ENCODE measurements around the gene KCTD19. TPM values are rescaled to one million over a fixed set of nuclear protein-coding genes. Genes with fewer than 3 reads are reported as not detected.
A peak's percentile ranks its signal among the peaks of the same experiment; 100 is the strongest.

KCTD19 gene
- total RNA-seq, 1 donor from 2014 or later: not detected

- DNase-seq (ENCODE audit: low read depth in 2 of 2): peak in 1 of 2 donors; percentile 94
Measured at GRCh38 chr16:67244387-67245185, 82.0 kb downstream of the KCTD19 start.

GRCh38 chr16:67243481-67243880 is 83.1 kb downstream of the KCTD19 start:
- no peak for DNase-seq (ENCODE audit: low read depth in 2 of 2)

- DNase-seq (ENCODE audit: low read depth in 2 of 2): no peak
Measured at GRCh38 chr16:67242138-67242730, 84.3 kb downstream of the KCTD19 start.

GRCh38 chr16:67241008-67241900 is 85.3 kb downstream of the KCTD19 start:
- DNase-seq (ENCODE audit: low read depth in 2 of 2): peak; percentile 48 to 64

GRCh38 chr16:67240506-67240905 is 86.0 kb downstream of the KCTD19 start:
- DNase-seq (ENCODE audit: low read depth in 2 of 2): no peak

Other genes starting within 250 kb of the KCTD19 start
- gene PHAF1, start 216.8 kb downstream of the KCTD19 start, total RNA-seq: 7.2 and 12.7 TPM in 2 replicates
- gene B3GNT9, start 175.7 kb downstream of the KCTD19 start, total RNA-seq: 3.5 and 6.3 TPM in 2 replicates
- 10.7 and 16.3 TPM in 2 replicates for gene TRADD, start 166.8 kb downstream of the KCTD19 start, total RNA-seq
- 4.1 and 5.6 TPM in 2 replicates for gene FBXL8, start 166.8 kb downstream of the KCTD19 start, total RNA-seq
- 1.3 and 2.0 TPM in 2 replicates for gene HSF4, start 162.0 kb downstream of the KCTD19 start, total RNA-seq
- gene NOL3, start 156.2 kb downstream of the KCTD19 start, total RNA-seq: 4.8 and 5.6 TPM in 2 replicates
- gene MATCAP1, start 142.8 kb downstream of the KCTD19 start, total RNA-seq: 5.7 and 10.1 TPM in 2 replicates
- gene EXOC3L1, start 136.6 kb downstream of the KCTD19 start, total RNA-seq: 33.8 and 48.0 TPM in 2 replicates
- 44.2 and 60.3 TPM in 2 replicates for gene E2F4, start 134.6 kb downstream of the KCTD19 start, total RNA-seq
- 0.44 and 0.99 TPM in 2 replicates for gene ELMO3, start 127.6 kb downstream of the KCTD19 start, total RNA-seq
- 24.4 and 29.2 TPM in 2 replicates for gene TMEM208, start 99.6 kb downstream of the KCTD19 start, total RNA-seq
- gene FHOD1, start 79.3 kb downstream of the KCTD19 start, total RNA-seq: 12.0 and 23.4 TPM in 2 replicates
- 0.22 and 0.60 TPM in 2 replicates for gene SLC9A5, start 77.8 kb downstream of the KCTD19 start, total RNA-seq
- gene PLEKHG4, start 47.2 kb downstream of the KCTD19 start, total RNA-seq: 5.8 and 10.2 TPM in 2 replicates
- gene LRRC36, start 74 bp upstream of the KCTD19 start, total RNA-seq: not detected in 2 replicates
- gene TPPP3, start 66.8 kb upstream of the KCTD19 start, total RNA-seq: 0.22 TPM in 1 of 2 replicates, not detected in the other
- gene ZDHHC1, start 89.7 kb upstream of the KCTD19 start, total RNA-seq: 2.6 and 3.5 TPM in 2 replicates
- gene HSD11B2, start 104.4 kb upstream of the KCTD19 start, total RNA-seq: not detected in 2 replicates
- gene ATP6V0D1, start 154.4 kb upstream of the KCTD19 start, total RNA-seq: 92.1 and 95.2 TPM in 2 replicates
- gene AGRP, start 156.8 kb upstream of the KCTD19 start, total RNA-seq: not detected in 2 replicates
- gene RIPOR1, start 202.1 kb upstream of the KCTD19 start, total RNA-seq: 20.7 and 23.4 TPM in 2 replicates
- 17.2 and 24.8 TPM in 2 replicates for gene CTCF, start 235.8 kb upstream of the KCTD19 start, total RNA-seq

All from lung microvascular endothelial cell (primary cell).